Ishikawa (cell line): ENCODE results near the gene ZNF101.

Experiments used
- CEBPB ChIP-seq: IDR thresholded peaks from 2 replicates; pipeline ENCODE4 v1.6.1; 2012
- EGR1 ChIP-seq: IDR thresholded peaks from 2 replicates; pipeline ENCODE4 v1.6.1; 2012
- FOXM1 ChIP-seq: IDR thresholded peaks from 2 replicates; pipeline ENCODE4 v1.6.1; 2012; ENCODE audit warnings: low read depth, borderline replicate concordance
- NFIC ChIP-seq: IDR thresholded peaks from 2 replicates; pipeline ENCODE4 v1.6.1; 2012
- RAD21 ChIP-seq: IDR thresholded peaks from 2 replicates; pipeline ENCODE4 v1.6.1; 2012; ENCODE audit warnings: low read depth
- REST ChIP-seq: IDR thresholded peaks from 2 replicates; pipeline ENCODE4 v1.6.1; 2012; ENCODE audit warnings: low read depth, mild to moderate bottlenecking
- TAF1 ChIP-seq: IDR thresholded peaks from 2 replicates; pipeline ENCODE4 v1.6.1; 2012; ENCODE audit warnings: low read depth, mild to moderate bottlenecking
- TCF12 ChIP-seq: IDR thresholded peaks from 2 replicates; pipeline ENCODE4 v1.6.1; 2012; ENCODE audit warnings: low read depth
- YY1 ChIP-seq: IDR thresholded peaks from 2 replicates; pipeline ENCODE4 v1.6.1; 2012; ENCODE audit warnings: low read depth

- TF ChIP-seq YY1 (no peak), CEBPB (no peak), TAF1 (no peak), FOXM1 (no peak), TCF12 (no peak), EGR1 (no peak), RAD21 (no peak), REST (no peak), NFIC (no peak)
These were observed 6.9 kb upstream of the ZNF101 start for GRCh38 chr19:19661675-19662251.
